ENCODE data around the gene KIAA1755. TPM values are rescaled to one million over a fixed set of nuclear protein-coding genes. Genes with fewer than 3 reads are reported as not detected.

KIAA1755 gene
- total and polyA plus RNA-seq, 2 of the 4 experiments (the other 2 are of a cell fraction) = 2.5 to 5.1 TPM

- BruUV-seq (replicated peaks) = no TSS peak
- intact Hi-C loops (cut with micrococcal nuclease) (no loop called here), dilution Hi-C loops (cut with HindIII; ENCODE audit: low sequenced_read_pairs, unreplicated experiment) (no loop called here), in situ Hi-C loops (cut with MboI; ENCODE audit: low sequenced_read_pairs) (loop anchor here (5.0 to 10.0 kb wide), 2 partner anchors 69 to 242 kb away; no protein-coding TSS in a partner anchor)
- no peak overlapping the region for H3K27ac ChIP-seq (ENCODE audit: insufficient read depth, low read length)
- no peak overlapping the region for H3K14ac ChIP-seq (replicated peaks; ENCODE audit: low read depth, low read length)
- peaks cover 7% of the 10 kb centered on the region; the same call in 1 of the 2 replicates for H3K9me3 ChIP-seq (ENCODE audit: control insufficient read depth, insufficient read depth, low read length)
- H3K27me3 ChIP-seq (ENCODE audit: control insufficient read depth, insufficient read depth, low read length) = peaks cover 28% of the 10 kb centered on the region
- TF ChIP-seq FOS (IDR thresholded peaks at IDR 0.05; ENCODE audit: low read depth, low read length) = no peak
- no peak for TF ChIP-seq USF2 (IDR thresholded peaks at IDR 0.05; ENCODE audit: low read depth, low read length)
- TF ChIP-seq POLR2A (IDR thresholded peaks at IDR 0.05; ENCODE audit: low read depth, low read length) = no peak
- TF ChIP-seq ELK1 (IDR thresholded peaks at IDR 0.05; ENCODE audit: borderline replicate concordance, low read depth, low read length) = no peak
- no peak for TF ChIP-seq RFX5 (IDR thresholded peaks at IDR 0.05; ENCODE audit: low read depth, low read length)
- TF ChIP-seq MXI1 (IDR thresholded peaks at IDR 0.05; ENCODE audit: borderline replicate concordance, low read depth, low read length) = no peak
- TF ChIP-seq BHLHE40 (IDR thresholded peaks at IDR 0.05; ENCODE audit: low read depth, low read length) = no peak
- no peak for TF ChIP-seq MAFK (IDR thresholded peaks at IDR 0.05; ENCODE audit: low read depth, low read length)
- TF ChIP-seq CEBPB (IDR thresholded peaks at IDR 0.05; ENCODE audit: low read depth, low read length) = no peak
- no peak overlapping the region for H2BK120ac ChIP-seq (ENCODE audit: low read depth, low read length)
- H3K4ac ChIP-seq (ENCODE audit: low read depth, low read length) = no peak overlapping the region
- no peak overlapping the region for H2BK15ac ChIP-seq (ENCODE audit: low read depth, low read length)
- no peak overlapping the region for H3K4me3 ChIP-seq (ENCODE audit: insufficient read depth, low read depth, low read length)
- 100% methylated on average over 3 of the region's 6 CpGs; no CpG with 5 or more reads in 1 of the 2 experiments for WGBS, 2 experiments (ENCODE audit: extremely low coverage in 2 of 2, insufficient read length in 1 of 2)
- no peak overlapping the region for H2BK20ac ChIP-seq (ENCODE audit: low read depth, low read length)
- no peak overlapping the region for H2BK5ac ChIP-seq (ENCODE audit: low read depth, low read length, poor library complexity, severe bottlenecking)
- CTCF ChIA-PET = interaction anchor here (1.3 to 1.5 kb wide), 2 partner anchors 15 to 80 kb away, joined by 3 to 6 read pairs; no protein-coding TSS in a partner anchor
- no peak overlapping the region for H3K9ac ChIP-seq (ENCODE audit: low read depth, low read length)
- no peak overlapping the region for H3K23ac ChIP-seq (ENCODE audit: low read depth, low read length)
- H3K79me1 ChIP-seq (ENCODE audit: low read depth in 1 of 2, low read length in 2 of 2) = no peaks in the 10 kb centered on the region
- no peak overlapping the region for H2AFZ ChIP-seq (replicated peaks; ENCODE audit: low read length, poor library complexity)
- DNase-seq (no peak), ATAC-seq (ENCODE audit: low read depth) (no peak)
- H2AK9ac ChIP-seq (replicated peaks; ENCODE audit: low read depth, low read length, poor library complexity) = no peak overlapping the region
- no peak overlapping the region for H3K18ac ChIP-seq (ENCODE audit: low read depth, low read length)
- H3K56ac ChIP-seq (ENCODE audit: extremely low read depth, insufficient read depth, low read length) = no peak overlapping the region
- no peaks in the 10 kb centered on the region for H3K36me3 ChIP-seq (ENCODE audit: control insufficient read depth, insufficient read depth, low read length)
- no peak overlapping the region for H4K5ac ChIP-seq (ENCODE audit: low read depth, low read length)
- POLR2A ChIA-PET (ENCODE audit: unreplicated experiment) = no interaction called here
- H3K9me1 ChIP-seq (ENCODE audit: insufficient read depth, low read length) = no peaks in the 10 kb centered on the region
- no peaks in the 10 kb centered on the region for H4K20me1 ChIP-seq (ENCODE audit: insufficient read depth, low read length)
- H3K4me1 ChIP-seq (ENCODE audit: control insufficient read depth, insufficient read depth, low read length) = no peaks in the 10 kb centered on the region
- H2AK5ac ChIP-seq (ENCODE audit: low read depth, low read length) = no peak overlapping the region
- no peak overlapping the region for H3K4me2 ChIP-seq (ENCODE audit: low read depth, low read length)
- H4K8ac ChIP-seq (ENCODE audit: low read depth in 2 of 2, low read length in 2 of 2) = no peak overlapping the region
- H4K91ac ChIP-seq (ENCODE audit: insufficient read depth, low read depth, low read length) = no peak overlapping the region
These were observed 45.8 kb upstream of the KIAA1755 start for GRCh38 chr20:38306379-38306778.

Data from IMR-90 (cell line).